HG02973 (cell line): ENCODE data around the gene ADAT2.

Source experiments
- ATAC-seq: cut with Tn5 transposase; IDR thresholded peaks from one replicate; pipeline ENCODE4 v1.9.1; 2021; ENCODE audit warnings: moderate library complexity; ENCODE audit not compliant: unreplicated experiment

ADAT2 gene

DNA sequence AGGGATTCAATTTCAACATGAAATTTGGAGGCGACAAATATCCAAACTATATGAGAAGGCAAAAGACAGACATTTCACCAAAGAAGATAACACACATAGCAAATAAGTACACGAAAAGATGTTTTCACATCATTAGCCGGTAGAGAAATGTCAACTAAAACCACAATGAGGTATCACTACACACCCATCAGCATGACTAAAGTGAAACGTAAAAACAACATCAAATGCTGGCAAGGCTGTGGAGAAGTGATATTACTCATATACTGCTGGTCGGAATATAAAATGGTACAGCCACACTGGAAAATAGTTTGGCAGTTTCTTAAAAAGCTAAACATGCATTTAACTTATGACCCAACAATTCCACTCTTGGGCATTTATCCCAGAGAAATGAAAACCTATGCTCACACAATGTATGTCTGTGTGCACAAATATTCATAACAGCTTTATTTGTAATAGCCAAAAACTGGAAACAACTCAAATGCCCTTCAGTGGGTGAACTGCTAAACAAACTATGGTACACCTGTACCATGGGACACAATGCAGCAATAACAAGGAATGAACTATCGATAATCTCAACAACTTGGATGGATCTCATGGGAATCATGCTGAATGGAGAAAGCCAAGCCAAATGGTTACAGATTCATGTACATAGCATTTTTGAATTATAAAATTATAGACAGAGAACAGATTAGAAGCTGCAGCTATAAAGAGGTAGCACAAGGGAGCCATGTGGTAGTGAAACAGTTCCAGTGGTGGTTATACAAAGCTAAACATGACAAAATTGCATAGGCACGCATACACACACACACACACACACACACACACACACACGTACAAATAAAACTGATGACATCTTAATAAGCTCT lies 8.6 kb downstream of the ADAT2 start:
- no peak for ATAC-seq

DNA sequence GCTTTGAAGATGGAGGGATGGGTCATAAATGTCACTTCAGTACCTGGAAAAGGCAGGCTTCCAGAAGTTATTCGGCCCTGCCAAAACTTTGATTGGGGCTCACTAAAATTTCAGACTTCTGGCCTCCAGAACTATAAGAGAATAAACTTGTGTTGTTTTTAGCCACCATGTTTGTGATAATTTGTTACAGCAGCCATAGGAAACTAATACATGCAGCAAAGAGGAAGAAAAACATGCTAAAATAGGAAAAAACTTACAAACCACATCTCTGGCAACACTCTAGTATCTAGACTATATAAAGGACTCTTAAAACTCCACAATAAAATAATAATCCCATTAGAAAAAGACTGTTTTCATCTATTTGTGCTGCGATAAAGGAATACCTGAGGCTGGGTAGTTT lies 9.5 kb downstream of the ADAT2 start:
- ATAC-seq: no peak

DNA sequence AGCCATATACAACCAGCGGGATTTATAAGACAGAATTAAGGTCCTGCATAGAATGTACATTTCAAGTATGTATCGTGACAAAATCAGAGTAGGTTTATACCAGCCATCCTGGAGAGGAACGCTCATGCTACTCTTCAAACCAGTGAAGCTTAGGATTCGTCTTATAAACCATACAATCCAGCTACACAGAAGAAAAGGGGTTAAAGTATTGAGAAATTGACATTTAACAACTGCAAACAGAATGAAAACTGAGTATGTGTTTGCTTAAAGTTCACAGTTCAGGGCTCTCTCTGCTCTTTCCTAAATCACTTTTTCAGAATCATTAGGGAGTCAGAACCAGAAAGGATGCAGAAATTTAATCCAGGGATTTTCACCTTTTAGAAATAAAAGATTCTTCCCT lies 17.9 kb downstream of the ADAT2 start:
- ATAC-seq: no peak

DNA sequence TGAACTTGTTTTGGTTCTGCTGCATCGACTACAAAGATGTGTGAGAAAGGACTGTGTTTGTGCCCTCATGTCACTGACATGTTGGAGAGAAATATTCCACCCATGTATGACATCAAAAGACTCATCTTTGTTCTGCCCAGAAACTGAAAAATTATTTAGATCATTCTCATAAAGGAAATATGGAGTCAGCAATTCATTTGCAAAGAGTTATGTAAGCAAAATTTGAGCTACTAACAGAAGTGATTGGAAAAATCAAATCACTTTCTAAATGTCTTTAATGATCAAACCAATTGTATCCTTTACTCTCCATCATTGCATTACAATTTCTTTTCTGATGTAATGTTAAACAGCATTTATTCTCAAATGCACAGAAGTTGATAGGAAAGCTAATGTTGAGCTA lies 19.3 kb downstream of the ADAT2 start:
- no peak for ATAC-seq

DNA sequence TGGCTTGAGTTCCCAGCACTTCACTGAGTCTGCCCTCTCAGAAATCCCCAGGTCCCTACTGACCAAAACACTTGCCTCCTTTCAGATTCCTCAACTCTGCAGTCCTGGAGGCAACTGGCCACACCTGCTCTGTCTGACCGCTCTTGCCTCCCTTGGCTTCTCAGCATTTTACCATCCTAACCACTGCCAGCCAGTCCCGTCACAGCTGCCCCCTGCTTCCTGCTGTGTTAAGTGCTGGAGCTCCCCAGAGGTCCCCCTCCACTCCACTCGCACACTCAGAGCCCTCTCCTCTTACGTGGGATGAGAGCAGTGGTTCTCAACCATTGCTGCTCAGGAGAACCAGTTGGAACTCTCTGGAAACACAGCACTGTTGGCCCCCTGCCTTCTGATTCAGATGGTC lies 20.5 kb downstream of the ADAT2 start:
- ATAC-seq: no peak

DNA sequence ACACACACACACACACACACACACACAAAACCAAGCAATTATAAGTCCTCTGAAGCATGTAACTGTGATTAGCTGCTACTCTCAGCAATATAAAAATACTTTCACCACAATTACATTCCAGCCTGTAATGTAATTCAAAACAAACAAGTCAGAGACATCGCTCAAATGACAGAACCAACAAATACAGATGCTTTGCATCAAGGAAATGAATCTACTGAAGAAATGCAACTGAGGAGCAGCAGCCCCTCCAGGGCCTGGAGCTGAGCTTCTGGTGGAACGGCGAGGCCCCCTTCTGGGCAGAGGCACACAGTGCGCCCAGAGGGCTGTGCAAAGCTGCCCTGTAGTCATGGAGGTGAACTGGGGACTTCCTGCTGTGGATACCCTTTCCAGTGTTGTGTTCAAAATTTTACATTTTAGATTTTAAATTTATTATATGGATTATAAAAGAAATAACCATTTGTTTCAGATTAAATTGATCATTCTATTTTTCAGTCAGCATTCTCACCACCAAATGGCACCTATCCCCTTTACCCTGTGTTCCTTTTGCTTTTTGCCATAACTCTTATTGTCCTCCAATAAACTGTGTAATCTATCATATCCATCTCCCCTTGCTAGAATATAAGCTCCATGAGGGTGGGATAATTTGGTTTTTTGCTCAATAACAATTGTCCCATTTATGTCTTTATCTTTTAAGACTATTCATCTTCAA lies 23.2 kb downstream of the ADAT2 start:
- peak; percentile 100 for ATAC-seq

DNA sequence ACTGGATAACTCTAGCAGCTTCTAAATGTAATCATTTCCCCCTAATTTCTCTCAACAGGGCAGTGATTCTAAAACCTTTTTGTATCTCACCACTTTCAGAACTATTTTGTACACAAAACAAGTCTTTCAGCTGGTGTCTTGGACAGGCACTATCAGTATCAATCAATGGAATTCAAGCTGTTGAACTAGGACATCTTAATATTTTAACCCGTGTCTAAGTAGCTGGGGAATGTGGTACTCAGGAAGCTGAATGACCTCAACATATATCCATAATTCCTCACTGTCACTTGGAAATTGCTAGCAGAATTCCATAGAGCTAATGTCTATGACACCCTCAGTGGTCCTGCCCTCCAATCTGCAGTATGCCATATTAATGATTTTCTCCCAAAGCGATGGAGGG lies 24.5 kb downstream of the ADAT2 start:
- no peak for ATAC-seq

DNA sequence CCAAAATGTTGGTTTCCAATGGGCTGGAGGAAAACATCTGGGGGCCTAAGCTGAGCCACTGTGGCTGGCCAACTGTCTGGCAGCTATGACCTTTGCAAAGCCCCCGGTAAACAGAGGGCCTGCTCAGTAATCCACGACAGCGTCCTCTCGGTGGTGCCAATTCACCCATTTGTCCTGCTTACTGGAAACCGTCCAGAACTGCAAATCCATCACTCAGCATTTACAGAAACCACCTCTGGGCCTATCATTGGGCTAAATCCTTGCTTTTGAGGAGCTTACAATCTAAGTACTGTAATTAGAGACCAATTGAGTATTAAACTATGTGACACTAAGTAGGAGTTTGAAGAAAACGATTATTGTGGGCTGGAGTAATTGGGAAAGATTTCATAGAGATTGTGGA lies 31.0 kb downstream of the ADAT2 start:
- no peak for ATAC-seq

DNA sequence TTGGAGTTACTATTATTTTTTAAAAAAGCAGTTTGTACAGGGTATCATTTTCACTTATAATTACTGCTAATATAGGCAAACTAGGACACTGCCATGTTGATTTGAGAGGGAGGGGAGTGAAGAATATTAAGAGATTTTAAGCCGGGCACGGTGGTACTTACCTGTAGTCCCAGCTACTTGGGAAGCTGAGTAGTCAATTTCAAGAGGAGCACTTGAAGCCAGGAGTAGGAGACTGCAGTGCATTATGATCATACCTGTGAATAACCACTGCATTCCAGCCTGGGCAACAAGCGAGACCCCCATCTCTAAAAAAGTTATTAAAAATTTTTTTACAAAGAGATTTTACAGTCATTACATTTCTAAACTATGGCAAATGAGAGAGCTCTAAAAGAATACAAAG lies 35.7 kb downstream of the ADAT2 start:
- ATAC-seq: no peak

DNA sequence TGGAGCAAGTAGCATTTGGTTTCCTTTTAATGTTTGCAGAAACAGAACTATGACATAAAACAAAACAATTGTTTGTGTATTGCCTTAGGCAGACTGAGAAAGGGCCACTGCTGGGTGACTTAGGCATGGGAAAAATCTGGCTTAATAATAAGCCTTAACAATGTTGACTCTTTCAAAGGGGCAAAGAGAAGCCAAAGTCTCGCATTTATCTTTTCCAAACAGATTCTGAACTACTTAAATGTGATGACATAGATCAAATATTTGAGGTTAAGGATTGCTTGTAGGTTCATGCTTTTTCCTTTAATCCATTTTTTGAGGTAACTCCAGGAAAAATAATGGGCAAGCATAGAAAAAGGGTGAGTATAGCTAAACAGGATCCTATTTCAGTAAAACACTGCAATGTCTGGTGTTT lies 39.6 kb downstream of the ADAT2 start:
- ATAC-seq: no peak

DNA sequence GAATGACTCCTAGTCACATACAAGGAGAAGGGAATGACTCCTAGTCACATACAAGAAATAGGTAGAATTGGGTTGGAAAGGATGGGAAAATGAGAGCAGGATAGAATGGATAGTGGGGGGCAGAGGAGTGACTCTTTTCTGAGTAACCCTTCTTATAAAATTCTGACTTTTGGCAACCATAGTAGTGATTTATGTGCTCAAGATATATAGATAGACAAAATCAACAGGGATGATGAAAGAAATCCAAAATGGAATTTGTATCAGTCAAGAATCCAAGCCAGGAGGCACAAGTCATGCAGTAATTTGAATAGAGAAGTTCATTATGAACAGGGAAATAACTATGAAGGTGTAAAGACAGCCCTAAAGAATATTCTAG lies 41.7 kb downstream of the ADAT2 start:
- no peak for ATAC-seq

DNA sequence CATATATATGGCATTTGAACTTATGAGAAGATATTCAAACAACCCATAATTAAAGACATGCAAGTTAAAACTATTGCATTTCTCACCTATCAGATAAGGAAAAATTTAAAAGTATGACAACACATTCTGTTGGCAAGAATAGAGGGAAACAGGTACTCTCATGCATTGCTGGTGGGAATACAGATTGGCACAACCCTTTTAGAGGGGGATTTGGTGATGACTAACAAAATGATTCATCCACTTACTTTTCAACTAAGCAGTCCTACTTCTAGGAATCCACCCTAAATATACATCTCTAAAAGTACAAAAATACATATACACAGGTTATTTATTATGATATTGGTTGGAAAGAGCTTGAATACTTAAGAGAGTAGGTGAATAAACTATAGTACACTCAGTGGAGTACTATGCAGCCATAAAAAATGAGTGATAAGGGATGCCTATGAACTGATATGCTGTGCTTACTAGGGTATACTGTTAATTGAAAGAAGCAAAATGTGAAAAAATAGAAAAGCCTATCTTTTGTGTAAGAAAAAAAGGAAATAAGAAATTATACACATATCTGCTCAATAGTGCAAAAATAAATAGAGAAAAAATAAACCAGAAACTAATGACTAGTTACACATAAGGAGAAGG lies 42.2 kb downstream of the ADAT2 start:
- no peak for ATAC-seq

DNA sequence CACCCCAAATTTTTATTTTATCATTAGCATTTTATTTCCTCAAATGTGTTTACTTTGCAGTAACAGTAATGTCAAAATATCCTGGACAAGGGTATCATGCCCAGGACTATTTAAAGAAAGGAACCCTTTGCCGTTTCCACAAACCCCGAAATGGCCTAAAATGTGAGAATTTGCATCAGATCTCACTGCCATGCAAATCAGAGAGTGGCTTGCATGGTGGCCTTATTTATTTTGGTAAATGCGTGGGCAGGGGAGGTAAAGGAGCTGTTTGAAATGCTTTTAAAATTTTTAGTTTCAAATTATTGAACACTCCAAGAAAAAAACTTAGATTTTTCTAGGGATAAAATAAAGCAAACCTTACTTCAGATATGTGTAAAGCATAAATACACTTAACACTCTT lies 43.8 kb downstream of the ADAT2 start:
- peak; percentile 57 for ATAC-seq

DNA sequence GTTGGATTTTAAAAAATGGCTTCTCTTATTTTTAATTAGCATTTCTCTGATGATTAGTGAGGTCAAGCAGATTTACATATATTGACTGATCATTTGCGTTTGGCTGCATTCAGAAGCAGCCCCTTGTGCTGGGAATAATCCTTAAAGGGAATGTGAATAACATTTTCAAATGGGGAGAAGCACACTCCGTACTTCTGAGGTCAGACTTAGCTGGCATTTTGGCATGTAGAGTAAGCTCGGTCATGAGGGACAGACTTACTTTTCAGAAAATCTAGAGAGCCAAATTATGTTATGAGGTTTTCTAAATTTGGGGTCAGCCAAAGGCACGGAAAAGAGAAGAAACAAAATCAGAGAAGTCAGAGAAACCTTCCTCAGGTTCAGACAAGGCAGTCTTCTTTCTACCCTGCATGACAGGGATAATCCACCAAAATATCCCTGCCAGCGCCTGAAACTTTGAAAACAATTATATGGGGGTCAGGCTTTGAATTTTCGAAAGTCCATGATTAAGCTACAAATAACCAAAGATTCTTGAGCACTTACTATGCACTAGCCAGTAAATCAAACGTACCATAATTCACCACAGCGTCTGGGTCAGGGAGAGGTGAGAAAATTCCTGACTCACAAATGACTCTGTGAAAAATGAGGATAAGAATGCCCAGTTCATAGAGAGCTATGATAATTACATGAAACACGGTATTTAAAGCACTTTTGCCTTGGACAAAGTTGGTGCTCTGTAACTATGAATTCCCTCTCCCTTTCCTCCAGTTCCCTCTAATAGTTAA lies 44.9 kb downstream of the ADAT2 start:
- ATAC-seq: no peak

DNA sequence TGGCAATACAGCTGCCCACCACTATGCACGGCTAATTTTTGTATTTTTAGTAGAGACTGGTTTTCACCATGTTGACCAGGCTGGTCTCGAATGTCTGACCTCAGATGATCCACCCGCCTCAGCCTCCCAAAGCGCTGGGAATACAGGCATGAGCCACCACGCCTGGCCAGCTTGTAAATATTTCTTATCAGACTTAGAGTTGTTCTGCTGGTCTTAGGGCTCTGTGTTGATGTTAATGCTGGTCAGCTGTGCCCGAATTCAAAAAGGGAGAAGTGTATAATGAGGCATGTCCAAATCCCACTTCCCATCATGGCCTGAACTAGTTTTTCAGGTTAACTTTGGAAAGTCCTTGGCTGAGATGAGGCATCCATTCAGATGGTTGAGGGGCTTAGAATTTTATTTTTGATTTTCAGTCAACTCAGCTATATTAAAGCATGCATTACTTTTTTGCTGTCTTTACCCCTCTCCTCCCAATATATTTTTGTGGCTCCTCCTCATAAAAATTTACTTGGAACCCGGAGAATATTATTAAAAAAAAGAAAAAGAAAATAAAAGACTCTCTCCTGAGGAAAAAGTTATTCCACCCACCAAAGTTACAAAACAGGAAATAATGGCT lies 47.7 kb downstream of the ADAT2 start:
- ATAC-seq: no peak

DNA sequence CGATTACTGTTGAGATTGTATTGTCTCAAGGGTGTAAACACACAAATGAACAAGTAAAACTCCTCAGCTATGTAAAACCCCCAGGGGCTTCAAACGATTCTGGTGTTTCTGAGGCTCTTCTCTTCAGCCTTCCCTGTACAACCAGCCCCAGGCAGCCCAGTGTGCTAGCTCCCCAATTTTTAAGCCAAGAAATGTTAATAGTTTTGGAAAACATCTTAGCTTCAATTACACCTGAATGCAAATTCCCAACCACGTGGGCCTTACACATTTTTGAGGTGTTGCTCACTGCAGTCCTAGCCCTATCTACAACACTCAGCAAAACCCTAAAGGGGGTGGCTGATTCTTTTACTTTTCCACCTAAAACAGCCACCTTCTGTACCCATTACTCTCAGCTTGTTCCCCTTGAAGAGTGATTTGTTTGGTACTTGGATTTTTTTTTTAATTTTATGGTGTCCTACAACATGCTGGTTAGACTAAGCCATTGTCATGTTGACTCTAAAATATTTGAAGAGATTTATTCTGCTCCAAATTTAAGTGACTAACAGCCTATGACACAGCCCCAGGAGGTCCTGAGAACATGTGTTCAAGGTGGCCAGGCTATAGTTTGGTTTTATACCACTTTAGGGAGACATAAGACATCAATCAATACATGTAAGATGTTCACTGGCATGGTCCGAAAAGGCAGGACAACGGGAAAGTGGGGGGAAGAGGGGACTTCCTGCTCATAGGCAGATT lies 48.7 kb downstream of the ADAT2 start:
- ATAC-seq: no peak

DNA sequence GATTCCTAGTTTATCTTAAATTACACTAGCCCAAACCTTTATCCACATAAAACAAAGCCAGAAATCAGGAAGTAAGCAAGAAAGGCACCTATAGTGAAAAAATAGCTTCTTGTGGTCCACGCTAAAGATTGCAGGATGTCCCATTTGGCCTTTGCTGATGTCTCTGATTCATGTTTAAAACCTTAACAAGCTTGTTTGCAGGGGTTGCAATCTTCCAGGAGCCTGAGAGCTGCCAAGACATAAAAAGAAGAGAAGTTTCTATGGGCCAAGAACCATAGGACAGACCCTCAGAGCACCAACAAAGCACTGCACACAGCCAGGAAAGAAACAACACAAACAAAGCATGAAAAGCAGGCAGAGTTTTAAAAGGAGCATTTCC lies 49.4 kb downstream of the ADAT2 start:
- no peak for ATAC-seq

DNA sequence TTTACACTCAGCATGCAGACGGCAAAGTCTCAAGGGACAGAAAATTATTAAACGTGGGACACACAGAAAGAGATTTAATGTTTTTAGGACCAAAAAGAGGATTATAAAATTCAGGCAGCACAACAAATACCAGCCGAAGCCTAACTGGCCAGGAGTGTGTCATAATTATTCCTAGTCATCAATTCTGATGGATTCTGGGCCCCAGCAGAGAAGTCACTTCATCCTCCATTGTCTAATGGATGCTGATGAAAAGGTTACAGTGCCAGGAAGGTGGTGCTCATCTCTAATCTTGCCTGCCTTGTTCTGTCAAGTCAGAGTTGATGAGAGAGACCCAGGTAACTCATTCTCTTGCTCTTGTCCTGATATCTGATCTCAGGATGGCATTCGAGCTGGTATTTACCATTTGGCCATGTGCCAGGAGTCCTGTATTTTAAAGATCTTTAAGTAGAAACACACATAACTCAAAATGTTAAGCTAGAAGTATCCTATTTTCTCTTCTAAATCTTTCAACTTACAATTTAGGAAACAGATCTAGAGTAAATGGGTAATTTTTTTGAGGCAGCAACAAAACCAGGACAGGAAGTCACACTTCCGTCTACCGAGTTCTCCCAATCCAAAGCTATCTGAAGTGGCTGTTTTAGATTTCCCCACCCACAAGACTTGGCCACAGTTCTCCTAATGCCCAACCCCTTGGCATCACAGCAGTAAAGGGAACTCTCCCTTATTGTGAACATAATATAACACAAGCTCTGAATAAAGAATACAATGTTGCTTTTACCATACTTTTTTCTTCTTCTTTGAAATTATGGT lies 50.0 kb downstream of the ADAT2 start:
- no peak for ATAC-seq

DNA sequence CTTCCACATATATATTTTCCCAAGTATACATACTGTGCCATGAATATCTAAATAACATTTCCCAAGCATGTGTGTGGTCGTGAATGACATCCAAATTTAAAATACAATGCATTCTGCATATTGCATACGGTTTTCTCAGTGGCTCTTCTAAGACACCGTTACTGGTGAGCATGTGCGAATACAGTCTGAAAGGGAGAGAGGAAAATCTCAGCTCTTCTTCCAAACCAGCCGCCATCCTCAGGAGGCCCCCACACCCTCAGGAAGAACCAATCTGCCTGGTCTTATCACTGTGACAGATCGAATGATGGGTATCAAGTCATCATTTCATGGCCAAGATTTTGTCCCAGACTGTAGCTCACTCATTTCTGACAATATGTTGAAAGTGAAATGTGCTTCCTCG lies 50.7 kb downstream of the ADAT2 start:
- ATAC-seq: no peak
